Cardiac muscle cell (in vitro differentiated cells and primary cell): Measurements from ENCODE around the gene CHTF18. TPM values are rescaled to one million over a fixed set of nuclear protein-coding genes. Genes with fewer than 3 reads are reported as not detected.

Experiments used
- DNase-seq, 2 donors: peaks; one replicate each; pipeline versions ENCODE4 v3.0.0 to v3.0.0-alpha.2; 2010 to 2017; ENCODE audit warnings: low read depth in 1 of 2, low spot score in 1 of 2
- H3K27ac ChIP-seq: fragments of 200-600 bp; sonication (generic); 2 replicates; pipeline ENCODE4 v1.5.1; 2016
- H3K27me3 ChIP-seq: fragments of 200-600 bp; sonication (generic); 2 replicates; pipeline ENCODE4 v1.6.0; 2016; ENCODE audit warnings: control low read depth
- H3K36me3 ChIP-seq: fragments of 200-600 bp; sonication (generic); 2 replicates; pipeline ENCODE4 v1.5.1; 2016; ENCODE audit warnings: control low read depth
- H3K4me1 ChIP-seq: fragments of 200-600 bp; sonication (generic); 2 replicates; pipeline ENCODE4 v1.8.1; 2017; ENCODE audit warnings: low read depth, mild to moderate bottlenecking, mixed run types
- H3K4me3 ChIP-seq: fragments of 200-600 bp; sonication (generic); 2 replicates; pipeline ENCODE4 v1.5.1; 2016; ENCODE audit warnings: mild to moderate bottlenecking
- H3K9me3 ChIP-seq: fragments of 200-600 bp; sonication (generic); 2 replicates; pipeline ENCODE4 v1.5.1; 2017; ENCODE audit warnings: low read depth, mild to moderate bottlenecking, control low read depth
- polyA plus RNA-seq: library from polyadenylated mRNA; unstranded; fragments of >200 nt; fragmentation: Nextera tagmentation; extraction: Ambion mirVana; gene quantifications from 2 replicates; pipeline ENCODE4 v1.2.1, GENCODE V29; 2016
- total RNA-seq: library from RNA; depleted of rRNA; stranded (reverse); fragments of >200 nt; gene quantifications from 2 replicates; pipeline ENCODE4 v1.2.3, GENCODE V29; 2016
- TF ChIP-seq, protein P1 (sequence below): IDR thresholded peaks from 2 replicates; pipeline ENCODE4 v1.5.1; 2012; ENCODE audit warnings: low read depth, mild to moderate bottlenecking, low read length

Gene CHTF18
- total and polyA plus RNA-seq, 2 experiments from 2014 or later = 43.6 to 107 TPM

DNA sequence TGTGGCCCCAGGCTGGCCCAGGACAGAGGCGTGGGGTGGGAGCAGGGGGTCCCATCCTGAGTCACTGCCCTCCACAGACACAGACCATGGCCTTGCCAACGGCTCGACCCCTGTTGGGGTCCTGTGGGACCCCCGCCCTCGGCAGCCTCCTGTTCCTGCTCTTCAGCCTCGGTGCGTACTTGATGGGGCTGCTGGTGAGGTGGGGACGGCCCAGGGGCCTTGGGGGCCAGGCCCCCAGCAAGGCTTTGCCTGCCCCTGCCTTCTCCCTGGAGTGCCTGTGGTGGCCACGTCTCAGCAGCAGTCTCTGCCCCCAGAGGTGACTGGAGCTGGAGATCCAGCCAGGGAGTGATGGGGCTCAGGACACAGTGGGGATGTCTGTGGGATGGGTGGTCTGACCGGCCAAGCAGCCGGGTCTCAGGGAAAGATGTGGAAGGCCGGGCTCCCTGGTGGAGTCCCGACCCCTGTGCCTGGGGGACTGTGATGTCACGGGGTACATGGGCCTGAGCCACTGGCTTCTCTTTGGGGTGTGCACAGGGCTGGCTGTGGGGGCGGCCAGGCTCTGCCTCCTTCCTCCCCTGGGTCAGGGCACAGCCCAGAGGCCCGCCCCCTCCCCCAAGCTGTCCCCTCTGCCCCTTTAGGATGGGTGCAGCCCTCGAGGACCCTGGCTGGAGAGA lies 25.7 kb upstream of the CHTF18 start:
- no peak overlapping the region for H3K27ac ChIP-seq
- H3K4me3 ChIP-seq = no peak overlapping the region
- no peaks in the 10 kb centered on the region for H3K9me3 ChIP-seq
- TF ChIP-seq, protein P1, sequence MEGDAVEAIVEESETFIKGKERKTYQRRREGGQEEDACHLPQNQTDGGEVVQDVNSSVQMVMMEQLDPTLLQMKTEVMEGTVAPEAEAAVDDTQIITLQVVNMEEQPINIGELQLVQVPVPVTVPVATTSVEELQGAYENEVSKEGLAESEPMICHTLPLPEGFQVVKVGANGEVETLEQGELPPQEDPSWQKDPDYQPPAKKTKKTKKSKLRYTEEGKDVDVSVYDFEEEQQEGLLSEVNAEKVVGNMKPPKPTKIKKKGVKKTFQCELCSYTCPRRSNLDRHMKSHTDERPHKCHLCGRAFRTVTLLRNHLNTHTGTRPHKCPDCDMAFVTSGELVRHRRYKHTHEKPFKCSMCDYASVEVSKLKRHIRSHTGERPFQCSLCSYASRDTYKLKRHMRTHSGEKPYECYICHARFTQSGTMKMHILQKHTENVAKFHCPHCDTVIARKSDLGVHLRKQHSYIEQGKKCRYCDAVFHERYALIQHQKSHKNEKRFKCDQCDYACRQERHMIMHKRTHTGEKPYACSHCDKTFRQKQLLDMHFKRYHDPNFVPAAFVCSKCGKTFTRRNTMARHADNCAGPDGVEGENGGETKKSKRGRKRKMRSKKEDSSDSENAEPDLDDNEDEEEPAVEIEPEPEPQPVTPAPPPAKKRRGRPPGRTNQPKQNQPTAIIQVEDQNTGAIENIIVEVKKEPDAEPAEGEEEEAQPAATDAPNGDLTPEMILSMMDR = no peak
- DNase-seq = no peak
- peaks cover 9% of the 10 kb centered on the region for H3K4me1 ChIP-seq
- no peaks in the 10 kb centered on the region for H3K36me3 ChIP-seq
- H3K27me3 ChIP-seq = no peaks in the 10 kb centered on the region

DNA sequence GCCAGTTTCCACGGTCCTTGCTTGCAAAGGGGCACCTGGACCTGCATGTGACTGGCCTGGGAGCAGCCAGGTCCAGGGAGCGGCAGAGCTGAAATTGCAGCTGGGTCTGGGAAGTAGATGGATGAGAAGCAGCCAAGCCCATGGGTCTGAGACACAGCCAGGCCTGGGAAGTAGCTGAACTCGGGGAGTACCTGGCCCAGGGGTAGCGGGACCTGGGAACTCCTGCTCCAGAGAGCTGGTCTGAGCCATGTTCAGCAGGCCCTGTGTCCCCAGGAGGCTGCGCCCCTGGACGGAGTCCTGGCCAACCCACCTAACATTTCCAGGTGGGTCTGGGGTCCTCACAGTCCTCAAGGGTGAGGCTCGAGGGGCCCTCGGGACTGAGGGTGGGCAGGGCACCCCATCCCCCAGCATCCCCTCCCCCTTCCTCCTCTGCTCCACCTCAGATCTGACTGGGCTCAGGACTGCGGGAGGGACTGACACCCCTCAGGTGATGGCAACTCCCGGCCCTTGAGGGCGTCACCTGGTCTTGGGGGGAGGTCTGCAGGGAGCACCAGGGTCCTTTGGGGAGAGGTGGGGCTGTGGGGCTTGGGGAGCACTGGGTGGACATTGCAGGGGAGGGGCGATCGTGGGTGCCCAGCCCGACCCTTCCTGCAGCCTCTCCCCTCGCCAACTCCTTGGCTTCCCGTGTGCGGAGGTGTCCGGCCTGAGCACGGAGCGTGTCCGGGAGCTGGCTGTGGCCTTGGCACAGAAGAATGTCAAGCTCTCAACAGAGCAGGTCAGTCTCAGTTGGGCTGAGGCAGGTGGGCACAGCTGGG lies 24.8 kb upstream of the CHTF18 start:
- H3K4me3 ChIP-seq = no peak overlapping the region
- no peak for DNase-seq
- no peak overlapping the region for H3K27ac ChIP-seq
- peaks cover 9% of the 10 kb centered on the region for H3K4me1 ChIP-seq
- H3K36me3 ChIP-seq = no peaks in the 10 kb centered on the region
- TF ChIP-seq, protein P1 = no peak
- no peaks in the 10 kb centered on the region for H3K9me3 ChIP-seq
- no peaks in the 10 kb centered on the region for H3K27me3 ChIP-seq

DNA sequence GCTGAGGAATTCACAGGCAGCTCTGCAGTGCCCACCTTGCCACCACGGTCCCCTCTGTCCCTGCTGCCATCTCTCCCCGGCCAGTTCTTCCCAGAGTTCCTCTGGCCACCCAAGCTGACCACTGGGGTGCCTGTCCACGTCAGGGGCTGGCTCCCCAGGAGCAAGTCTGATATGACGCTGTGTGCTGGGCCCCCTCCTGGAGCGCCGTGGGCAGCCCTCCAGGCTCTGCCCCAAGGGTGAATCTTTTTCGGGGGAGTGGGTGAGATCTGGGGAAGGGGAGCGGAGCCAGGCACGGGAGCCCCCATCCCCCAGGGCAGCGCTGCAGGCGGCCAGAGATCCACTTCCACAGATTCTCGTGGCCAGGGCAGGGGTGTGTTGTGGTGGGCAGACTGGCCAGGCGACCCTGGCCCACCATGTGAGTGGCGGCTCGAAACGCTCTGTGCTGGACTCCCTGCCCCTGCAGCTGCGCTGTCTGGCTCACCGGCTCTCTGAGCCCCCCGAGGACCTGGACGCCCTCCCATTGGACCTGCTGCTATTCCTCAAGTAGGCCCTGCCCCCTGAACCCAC lies 24.2 kb upstream of the CHTF18 start:
- TF ChIP-seq, protein P1 = no peak
- no peak for DNase-seq
- no peaks in the 10 kb centered on the region for H3K36me3 ChIP-seq
- no peak overlapping the region for H3K4me3 ChIP-seq
- no peaks in the 10 kb centered on the region for H3K9me3 ChIP-seq
- H3K27ac ChIP-seq = no peak overlapping the region
- H3K27me3 ChIP-seq = no peaks in the 10 kb centered on the region
- peaks cover 9% of the 10 kb centered on the region for H3K4me1 ChIP-seq

DNA sequence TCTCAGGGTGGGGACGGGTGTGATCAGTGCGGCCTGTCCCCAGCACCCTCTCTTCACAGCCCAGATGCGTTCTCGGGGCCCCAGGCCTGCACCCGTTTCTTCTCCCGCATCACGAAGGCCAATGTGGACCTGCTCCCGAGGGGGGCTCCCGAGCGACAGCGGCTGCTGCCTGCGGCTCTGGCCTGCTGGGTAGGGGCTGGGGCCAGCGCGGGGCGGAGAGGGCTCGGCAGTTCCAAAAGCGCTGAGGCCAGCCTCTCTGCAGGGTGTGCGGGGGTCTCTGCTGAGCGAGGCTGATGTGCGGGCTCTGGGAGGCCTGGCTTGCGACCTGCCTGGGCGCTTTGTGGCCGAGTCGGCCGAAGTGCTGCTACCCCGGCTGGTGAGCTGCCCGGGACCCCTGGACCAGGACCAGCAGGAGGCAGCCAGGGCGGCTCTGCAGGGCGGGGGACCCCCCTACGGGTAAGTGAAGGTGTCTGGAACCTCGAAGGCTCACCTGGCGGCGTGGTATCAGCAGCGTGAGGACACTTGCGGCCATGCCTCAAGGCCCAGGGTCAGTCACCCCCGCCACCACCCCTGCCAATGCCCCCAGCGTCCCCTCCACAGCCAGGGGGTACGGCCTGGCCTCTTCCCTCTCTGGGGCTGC lies 23.5 kb upstream of the CHTF18 start:
- H3K36me3 ChIP-seq = no peaks in the 10 kb centered on the region
- H3K4me3 ChIP-seq = no peak overlapping the region

DNA sequence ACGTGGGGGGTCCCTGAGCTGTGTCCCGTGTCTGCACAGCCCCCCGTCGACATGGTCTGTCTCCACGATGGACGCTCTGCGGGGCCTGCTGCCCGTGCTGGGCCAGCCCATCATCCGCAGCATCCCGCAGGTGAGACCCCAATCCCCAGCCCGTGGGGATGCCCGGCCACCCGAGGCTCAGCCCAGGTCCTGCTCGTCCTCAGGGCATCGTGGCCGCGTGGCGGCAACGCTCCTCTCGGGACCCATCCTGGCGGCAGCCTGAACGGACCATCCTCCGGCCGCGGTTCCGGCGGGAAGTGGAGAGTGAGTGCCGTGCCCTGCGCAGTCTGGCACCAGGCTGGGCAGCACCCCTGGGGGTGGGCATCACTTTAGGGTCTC lies 22.9 kb upstream of the CHTF18 start:
- Histone ChIP-seq H3K27me3 (no peaks in the 10 kb centered on the region), H3K36me3 (no peaks in the 10 kb centered on the region), H3K4me3 (no peak overlapping the region), H3K4me1 (no peaks in the 10 kb centered on the region), H3K9me3 (no peaks in the 10 kb centered on the region), H3K27ac (no peak overlapping the region)
- no peak for DNase-seq
- TF ChIP-seq, protein P1 = no peak

More for the DNA sequence above, 23.5 kb upstream of the CHTF18 start:
- Histone ChIP-seq H3K27ac (no peak overlapping the region), H3K27me3 (no peaks in the 10 kb centered on the region), H3K9me3 (no peaks in the 10 kb centered on the region), H3K4me1 (peaks cover 2% of the 10 kb centered on the region)
- TF ChIP-seq, protein P1 = no peak
- DNase-seq = no peak
